NK-92 treated with Interleukin-12 subunit alpha and Interleukin-12 subunit beta, amount 100 ng/mL, for 24 hours (cell line): ENCODE results near the gene SUN1.
"Not testable (repeated sequence)": the region's sequence is repeated elsewhere in the genome, so short reads cannot be mapped to it uniquely, and the experiment has no call there.

ENCODE experiments used
- DNase-seq: peaks from one replicate; lab custom pipeline; 2025; lab: John Stamatoyannopoulos, UW

The SUN1 gene

DNA sequence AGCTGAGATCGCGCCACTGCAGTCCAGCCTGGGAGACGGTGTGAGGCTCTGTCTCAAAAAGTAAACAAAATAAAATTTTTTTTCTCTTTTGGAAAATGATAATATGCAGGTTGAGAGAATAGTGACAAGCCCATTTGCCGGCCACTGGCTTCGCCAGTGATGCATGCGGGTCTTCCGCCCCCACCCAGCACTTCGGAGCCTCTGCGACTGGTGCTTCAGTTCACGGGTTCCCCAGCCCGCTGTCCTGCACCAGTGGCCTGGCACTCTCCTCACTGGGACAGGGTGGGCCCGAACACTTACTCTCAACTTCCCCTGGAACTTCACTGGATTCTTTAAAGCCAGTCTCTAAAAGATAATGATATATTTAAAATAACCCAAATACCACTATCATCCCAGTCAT, 2.7 kb downstream of the SUN1 start:
- no peak for DNase-seq

DNA sequence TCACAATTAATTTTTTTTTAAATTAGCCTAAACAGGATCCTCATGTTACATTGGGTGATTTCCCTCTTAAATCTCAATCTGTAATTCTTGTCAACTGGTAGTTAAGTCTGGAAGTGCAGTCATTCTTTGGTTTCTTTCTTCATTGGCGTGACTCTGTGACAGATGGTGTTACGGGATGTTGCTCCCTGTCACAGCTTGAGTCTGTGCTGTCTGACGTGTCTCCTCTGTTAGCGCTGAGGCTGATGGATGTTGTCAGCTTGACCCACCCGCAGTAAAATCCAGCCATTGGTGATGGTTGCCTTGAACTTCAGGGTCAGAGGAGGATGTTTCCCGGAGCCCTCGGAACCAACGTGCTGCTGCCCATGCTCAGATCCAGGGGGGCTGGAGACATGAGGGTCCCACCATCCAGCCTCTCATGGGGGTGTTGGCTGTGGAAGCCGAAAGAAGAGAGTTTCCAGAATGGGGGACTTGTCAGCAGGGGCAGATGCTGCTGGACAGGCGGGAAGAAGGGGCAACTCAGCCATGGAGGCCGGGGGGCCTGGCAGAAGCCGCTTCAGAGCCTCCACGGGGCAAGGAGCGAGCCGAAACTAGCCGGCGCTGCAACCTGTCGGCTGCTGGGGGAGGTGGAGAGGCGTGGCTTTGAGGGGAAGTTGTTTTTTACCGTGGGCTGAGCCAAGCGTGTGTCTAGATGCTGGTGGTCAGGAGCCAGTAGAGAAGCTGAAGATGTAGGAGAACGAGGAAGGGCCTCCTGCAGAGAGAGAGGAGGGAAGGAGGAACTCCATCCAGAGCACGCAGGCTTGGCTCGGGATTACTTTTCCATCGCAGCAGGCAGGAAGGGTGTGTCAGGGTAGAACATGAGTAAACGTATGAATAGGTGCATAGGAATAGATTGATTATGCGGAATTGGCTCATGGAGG, 3.5 kb downstream of the SUN1 start:
- DNase-seq = no peak

GRCh38 chr7:836429-836828, 4.2 kb downstream of the SUN1 start:
- no peak for DNase-seq

DNA sequence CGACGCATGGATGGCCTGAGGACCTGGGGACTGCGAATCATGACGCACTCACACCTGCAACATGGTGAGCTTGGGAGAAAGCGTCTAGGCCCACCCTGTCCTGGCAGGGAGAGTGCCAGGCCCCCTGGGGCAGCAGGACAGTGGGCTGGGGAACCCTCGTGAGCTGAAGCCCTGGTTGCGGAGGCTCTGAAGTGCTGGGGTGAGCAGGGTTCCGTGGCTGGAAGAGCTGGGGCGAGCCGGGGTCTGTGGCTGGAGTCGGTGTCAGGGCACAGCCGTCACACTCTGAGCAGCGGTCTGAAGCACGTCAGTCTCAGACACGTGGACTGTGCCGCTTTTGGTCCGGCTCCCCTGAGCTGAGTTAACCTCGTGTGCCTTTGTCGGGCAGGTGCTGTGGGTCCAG, 4.7 kb downstream of the SUN1 start:
- no peak for DNase-seq

GRCh38 chr7:840001-840600, 7.8 kb downstream of the SUN1 start:
- no peak for DNase-seq

DNA sequence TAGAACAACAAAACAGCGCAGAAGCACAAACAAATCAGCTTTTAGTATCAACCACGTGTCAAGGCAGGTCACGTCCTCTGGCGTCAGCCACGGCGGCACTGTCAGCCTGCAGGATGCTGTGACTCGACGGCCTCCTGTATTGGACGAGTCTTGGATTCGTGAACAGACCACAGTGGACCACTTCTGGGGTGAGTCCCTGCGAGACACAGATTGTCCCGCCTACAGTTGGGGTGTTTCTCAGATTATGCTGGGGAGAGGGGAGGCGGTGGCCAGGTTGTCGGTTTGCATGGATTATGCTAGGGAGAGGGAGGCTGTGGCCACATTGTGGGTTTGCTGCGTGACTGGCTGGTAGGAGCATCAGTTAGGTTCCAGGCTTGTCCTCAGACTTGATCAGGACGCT, 9.7 kb downstream of the SUN1 start:
- no peak for DNase-seq

DNA sequence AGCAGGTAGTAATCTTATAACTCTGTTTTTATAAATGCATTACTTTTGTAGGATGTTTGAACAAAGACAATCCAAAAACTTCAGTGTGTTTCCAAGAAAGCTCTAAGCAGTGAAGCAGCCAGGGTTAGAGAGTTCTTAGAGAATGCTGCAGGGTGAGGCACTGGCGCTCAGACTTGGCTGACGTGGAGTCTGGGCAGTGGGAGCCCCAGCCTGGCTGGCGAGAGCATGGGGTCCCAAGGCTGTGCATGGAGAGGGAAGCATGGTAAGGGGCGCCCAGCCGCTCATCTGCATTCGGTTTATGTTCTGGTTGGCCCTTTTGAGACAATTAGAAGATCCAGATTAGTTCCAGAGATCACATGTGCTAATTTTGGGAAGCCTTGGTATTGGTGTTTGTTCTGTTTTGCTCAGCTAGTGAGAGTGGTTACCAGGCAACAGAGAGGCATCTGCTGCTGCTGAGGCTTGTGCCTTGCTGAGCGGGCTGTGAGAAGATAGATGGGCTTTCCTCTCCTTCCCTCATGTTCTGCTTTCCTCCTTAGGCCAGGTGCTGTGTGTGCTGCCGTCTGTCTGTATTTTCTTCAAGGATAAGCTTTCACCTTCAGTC, 10.3 kb downstream of the SUN1 start:
- DNase-seq = no peak

GRCh38 chr7:843230-843629, 11.0 kb downstream of the SUN1 start:
- DNase-seq = no peak

DNA sequence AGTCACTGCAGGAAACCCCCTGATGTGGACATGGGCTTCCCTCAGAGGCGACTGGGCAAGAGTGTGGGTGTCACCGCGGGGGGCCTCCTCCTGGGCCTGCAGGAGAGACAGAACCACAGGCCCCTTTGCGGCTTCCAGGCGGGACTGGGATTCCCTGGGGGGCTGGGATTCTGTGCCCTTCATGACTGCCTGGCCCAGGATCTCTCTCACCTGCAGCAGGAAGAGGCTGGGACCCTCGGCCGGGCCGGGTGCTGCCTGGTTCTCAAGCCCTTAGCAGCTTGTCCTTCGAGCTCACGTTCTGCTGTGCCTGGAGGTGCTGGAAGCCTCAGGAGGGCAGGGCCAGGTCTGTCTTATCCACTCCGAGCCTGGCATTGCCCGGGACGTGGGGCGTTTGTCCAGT, 11.8 kb downstream of the SUN1 start:
- no peak for DNase-seq

DNA sequence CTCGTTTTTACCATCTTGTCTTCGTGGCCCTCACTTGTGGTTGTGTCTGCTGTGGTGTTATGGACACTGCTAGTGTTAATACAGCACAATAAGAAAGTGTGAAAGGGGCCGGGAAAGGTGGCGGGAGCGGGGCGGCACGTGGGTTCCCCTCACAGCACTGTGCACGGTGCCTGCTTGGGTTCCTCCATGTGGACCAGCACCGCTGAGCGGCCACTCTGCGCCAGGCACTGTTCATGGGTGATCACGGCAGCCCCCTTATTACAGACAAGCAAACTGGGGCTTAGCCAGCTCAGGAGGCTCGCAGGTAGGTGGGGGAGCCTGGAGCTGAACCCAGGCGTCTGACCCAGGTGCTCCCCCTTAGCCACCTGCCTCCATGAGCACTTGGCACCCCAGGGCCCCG, 12.2 kb downstream of the SUN1 start:
- no peak for DNase-seq

GRCh38 chr7:845091-845490, 12.8 kb downstream of the SUN1 start:
- DNase-seq = no peak

GRCh38 chr7:845731-846130, 13.5 kb downstream of the SUN1 start:
- no peak for DNase-seq

- DNase-seq = not testable (repeated sequence)
These were observed 14.8 kb downstream of the SUN1 start for GRCh38 chr7:846958-847650.

- not testable (repeated sequence) for DNase-seq
These were observed 15.5 kb downstream of the SUN1 start for GRCh38 chr7:847728-848127.

GRCh38 chr7:849145-849544, 16.9 kb downstream of the SUN1 start:
- no peak for DNase-seq

GRCh38 chr7:849781-850180, 17.5 kb downstream of the SUN1 start:
- DNase-seq = no peak

GRCh38 chr7:851204-851603, 18.9 kb downstream of the SUN1 start:
- DNase-seq = no peak

DNA sequence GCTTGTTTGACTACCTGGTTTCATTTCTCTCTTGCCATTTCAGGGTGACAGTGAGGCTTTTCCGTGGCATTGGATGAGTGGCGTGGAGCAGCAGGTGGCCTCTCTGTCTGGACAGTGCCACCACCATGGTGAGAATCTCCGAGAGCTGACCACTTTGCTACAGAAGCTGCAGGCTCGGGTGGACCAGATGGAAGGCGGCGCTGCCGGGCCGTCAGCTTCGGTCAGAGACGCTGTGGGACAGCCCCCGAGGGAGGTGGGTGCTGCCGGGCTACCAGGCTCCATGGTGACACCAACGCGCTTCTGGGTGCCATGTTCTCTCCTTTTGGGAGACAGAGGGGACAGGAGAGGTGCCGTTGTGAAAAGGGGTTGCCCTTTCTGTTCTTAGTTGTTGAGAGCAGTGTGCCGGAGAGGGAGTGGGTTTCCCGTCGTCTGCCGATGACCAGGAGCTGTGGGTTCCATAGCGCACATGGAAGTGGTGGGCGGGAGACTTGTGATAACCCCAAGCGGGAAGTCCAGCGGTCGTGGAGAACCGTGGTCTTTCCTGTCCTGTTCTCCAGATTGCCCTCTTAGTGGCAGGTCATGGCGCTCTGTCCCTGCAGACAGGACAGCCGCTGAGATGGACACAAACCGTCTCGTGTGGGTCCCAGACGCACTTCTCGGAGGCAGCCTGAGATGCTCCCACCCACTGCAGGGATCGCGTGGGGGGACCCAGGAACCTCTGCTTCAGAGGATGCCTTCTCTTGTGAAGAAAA, 21.3 kb downstream of the SUN1 start:
- no peak for DNase-seq

- DNase-seq = no peak
These were observed 22.0 kb downstream of the SUN1 start for GRCh38 chr7:854118-854775.

- no peak for DNase-seq
These were observed 23.6 kb downstream of the SUN1 start for GRCh38 chr7:855686-856369.
